DMS53 (cell line): ENCODE measurements around the gene ST3GAL6.

Source experiments
- DNase-seq: peaks from one replicate; lab custom pipeline; 2025; lab: John Stamatoyannopoulos, UW

ST3GAL6 gene

DNA sequence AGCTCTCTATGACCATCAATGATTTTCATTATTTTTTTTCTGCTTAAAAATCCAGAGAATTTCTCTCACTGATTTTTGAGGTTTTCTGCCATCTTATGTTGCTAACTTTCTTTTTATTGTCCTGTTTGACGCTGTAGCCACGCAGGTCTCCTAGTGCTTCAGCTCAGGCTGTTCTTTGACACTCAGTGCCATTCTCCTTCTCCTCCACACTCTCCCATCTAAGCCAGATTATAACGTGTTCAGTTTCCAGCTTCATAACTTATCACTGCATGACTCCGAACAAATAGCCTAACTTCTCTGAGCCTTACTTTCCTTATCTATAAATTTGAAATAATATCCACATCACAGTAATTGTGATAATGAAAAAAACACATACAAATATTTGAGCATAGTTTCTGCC lies 22.8 kb upstream of the ST3GAL6 start:
- DNase-seq, result no peak

DNA sequence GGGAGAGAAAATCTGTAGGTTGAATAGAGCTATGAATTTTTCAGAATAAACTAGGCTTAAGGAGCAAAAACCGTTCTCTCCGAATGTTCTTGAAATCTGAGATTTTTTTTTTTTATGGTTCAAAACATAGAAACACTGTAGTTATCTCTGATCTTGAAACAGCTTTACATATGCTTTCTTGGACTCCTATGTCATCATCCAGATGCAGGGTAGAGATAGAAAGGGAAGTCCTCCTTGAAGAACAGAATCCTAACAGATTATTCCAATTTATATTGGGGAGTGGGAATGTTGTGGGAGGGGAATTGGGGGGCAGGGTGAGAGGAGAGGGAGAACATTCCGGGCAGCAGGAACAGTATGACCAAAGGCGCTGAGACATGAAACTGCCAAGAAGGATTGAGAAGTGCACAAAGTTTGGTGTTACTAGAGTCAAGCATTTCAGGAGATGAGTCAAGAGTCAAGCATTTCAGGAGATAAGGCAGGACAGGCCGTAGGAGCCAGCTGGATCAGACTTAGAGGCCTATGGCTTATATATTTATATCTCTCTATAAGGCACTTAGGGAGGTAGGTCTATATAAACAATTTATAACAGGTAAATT lies 21.9 kb upstream of the ST3GAL6 start:
- no peak for DNase-seq

DNA sequence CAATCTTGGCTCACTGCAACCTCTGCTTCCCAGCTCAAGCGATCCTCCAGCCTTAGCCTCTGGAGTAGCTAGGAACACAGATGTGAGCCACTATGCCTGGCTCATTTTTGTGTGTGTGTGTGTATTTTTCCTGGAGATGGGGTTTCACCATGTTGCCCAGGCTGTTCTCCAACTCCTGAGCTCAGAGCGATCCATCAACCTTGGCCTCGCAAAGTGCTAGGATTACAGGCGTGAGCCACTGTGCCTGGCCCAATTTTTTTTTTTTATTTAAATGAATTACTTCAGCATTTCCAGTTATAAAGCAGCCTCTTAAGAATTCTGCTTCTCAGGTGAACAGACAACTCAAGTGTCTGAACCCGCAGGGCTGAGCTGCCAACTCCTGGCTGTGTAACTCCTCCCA lies 20.1 kb upstream of the ST3GAL6 start:
- no peak for DNase-seq

DNA sequence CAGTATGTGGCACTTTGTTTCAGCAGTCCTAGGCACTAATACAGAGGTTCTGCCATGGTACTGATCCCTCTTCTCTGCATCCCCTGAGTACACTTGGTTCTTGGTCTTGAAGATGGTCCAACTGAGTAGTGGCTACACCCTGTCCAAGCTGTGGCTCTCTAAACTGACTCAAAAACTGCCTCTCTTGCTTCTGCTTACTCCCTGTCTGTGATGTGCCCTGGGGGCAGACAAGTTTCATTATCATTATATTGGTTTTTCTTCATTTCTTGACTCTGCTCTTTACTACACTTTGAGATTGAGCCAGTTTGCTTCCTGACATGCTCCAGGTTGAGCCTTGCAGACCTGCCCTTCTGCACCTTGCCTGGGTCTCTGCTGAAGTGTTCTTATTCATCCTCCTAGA lies 18.9 kb upstream of the ST3GAL6 start:
- no peak for DNase-seq

DNA sequence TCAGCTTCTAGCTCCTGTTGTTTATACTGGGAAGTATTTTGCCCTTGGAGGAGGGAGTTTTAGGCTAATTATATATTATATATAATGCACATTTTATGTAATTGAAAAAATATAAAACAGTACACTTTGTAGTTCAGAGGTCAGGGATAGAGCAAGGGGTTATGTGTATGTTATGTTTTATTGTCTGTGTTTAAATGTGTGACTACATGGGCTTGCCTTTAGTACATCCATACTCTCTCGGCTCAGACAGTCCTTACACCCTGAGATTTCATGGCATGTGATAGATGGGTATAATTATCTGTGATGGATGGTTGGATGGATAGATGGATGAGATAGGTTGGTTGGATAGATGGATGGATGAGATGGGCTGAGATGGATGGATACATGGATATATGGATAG lies 17.4 kb upstream of the ST3GAL6 start:
- no peak for DNase-seq

DNA sequence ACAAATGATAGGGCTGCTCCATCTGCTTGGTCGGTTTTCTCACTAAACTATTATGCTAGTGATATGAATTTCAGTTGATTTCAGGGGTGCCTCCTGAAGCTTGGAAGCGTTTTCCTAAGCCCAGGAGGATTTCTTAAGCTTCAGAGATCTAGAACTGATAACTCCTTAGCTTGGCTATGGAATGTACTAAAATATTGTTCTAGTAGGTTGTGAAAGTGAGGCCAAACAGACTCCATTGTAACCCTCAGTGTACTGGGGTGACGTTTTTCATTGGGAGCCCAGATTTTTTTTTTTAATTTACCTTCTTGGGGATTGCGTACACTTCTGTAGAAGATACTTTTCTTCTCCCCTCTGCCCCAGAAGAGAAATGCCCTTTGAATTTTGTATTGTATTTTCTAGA lies 17.0 kb upstream of the ST3GAL6 start:
- no peak for DNase-seq

DNA sequence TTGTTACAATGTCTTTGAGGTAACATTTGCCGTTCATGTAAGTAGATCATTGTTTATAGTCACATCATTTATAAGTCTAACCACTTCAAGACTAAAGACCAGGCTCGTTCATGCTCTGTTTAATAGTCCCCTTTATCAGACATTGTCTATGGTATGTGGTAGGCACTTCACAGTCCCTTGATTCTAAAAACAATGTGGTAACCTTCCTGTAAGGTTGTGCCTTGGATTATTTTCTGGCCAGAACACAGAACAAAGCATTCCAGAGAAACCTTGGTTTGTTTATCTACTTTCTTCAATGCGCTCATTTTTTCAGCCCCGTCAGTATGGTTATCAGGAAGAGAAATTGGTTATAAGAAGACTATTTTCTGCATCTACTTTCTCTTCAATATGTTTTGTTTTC lies 16.3 kb upstream of the ST3GAL6 start:
- DNase-seq, result no peak

DNA sequence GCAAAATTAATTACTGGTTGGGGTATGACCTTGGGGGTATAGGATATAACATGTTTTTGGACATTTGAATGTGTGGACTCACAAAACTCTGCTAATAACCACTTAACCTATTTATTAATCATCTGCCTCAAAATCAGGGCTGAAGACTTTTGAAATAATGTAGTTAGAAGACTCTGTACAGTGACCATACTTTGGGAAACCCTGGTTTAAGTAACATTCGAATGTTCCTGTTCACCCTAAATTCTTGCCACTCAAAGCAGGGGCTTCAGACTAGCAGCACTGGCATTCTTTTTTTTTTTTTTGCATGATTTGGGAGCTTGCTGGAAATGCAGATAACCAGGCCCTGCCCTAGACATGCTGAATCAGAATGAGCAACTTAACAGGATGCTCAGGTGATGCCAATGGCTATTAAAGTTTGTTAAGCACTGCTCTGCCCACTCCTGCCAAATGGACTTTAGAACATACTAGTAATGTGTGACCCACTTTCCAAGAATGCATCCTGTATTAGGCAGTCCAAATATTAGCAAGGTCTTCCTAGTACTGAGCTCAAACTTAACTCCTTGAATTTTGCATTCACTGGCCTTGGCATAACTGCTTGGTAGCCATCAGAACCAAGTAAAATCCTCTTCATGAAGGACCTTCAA lies 12.7 kb upstream of the ST3GAL6 start:
- no peak for DNase-seq

DNA sequence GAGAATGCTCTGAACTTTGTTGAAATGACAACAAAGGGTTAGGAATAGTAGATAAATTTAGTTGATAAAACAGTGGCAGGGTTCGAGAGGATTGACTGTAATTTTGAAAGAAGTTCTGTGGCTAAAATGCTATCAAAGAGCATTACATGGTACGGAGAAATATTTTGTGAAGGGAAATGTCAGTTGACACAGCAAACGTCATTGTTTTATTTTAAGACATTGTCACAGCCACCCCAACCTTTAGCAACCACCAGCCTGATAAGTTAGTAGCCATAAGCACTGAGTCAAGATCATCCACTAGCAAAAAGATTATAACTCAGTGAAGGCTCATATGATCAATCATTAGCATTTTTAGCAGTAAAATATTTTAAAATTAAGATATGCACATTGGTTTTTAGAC lies 8.7 kb upstream of the ST3GAL6 start:
- no peak for DNase-seq

DNA sequence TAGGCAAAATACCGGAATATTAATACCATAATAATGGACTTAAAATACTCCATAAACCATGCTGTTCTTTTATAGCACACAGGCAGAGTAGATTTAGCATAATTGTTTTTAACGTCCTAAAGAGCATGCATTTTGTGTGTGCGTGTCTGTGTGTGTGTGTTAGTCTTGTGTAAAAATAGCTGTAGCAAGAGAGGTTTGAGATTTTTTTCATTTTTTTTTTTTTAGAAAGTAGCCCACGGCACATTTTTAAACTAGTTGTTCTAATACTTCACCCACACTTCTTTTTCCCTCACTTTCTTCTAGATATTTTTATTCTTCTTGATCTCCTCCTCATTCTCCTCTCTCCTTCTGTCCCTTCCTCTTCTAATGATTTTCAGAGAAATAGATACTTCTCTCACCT lies 7.5 kb upstream of the ST3GAL6 start:
- DNase-seq, result no peak

DNA sequence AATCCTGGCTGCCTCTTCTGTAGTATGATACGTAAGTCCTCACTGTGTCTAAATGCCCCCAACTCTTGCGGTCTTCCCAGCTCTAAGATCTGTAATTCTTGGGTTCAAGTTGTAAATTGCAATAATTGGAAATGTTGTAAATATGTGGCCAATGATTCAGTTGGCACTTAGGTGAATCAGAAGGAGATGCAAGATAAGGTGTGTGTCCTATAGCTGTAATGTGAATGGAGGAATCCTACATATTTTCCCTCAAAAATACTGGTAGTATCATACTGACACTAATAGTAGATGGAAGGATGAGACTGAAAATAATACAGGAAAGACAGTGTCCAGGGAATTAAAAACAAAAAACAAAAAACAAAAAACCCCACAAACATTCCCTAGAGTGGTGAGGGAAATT lies 3.5 kb upstream of the ST3GAL6 start:
- no peak for DNase-seq

DNA sequence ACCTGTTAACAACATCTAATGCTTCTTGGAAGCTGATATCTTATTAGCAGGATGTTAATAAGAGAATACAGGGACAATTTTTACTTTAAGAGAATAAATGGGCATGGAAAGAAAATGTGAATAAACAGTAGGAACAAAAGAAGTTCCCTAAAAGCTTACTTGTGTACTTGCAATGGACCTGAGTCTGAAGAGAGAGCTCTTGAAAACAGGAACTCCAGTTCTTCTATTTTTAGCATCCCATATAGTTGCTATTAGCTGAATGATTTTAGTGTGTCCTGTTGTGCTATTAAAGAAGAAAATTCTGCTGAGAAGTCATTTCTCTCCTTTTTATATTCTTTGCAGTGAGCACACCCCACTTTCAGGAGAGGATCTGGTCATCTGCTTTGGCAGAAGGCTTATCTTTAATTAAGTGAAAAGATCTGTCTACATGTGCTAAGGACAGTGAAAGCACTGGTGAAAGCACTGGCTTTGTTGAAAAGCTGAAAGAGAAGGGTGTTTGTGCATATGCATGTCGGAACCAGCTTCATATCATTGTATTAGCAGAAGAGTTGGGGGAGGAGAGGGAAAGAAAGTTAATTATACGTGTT lies 1.4 kb upstream of the ST3GAL6 start:
- DNase-seq, result no peak

DNA sequence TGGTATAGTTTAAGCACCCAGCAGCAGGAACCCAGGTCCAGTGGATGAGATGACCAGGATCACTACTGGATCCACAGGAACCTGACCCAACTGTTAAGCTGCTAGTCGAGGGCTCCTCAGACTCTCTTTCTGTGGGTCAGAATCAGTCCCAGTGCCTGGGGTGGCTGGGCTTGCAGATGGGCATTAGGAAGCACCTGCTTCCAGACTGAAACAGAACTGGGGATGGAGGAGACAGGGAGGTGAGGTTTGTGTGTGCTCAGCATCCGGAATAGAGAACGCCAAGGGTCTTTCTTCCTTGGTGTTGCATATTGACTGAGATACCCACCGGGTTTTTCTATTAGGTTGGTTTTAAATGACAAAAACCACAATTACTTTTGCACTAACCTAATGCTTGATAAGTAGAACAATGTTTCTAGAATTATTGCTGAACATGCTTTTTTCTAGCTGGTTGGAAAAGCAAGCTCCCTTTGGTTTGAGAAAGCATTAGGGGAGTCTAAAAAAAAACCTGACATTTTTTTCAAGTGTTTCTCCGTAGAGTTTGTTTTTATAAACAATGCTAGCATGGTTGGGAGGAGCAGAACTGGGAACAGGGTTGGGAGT lies 779 bp downstream of the ST3GAL6 start:
- DNase-seq, result no peak

DNA sequence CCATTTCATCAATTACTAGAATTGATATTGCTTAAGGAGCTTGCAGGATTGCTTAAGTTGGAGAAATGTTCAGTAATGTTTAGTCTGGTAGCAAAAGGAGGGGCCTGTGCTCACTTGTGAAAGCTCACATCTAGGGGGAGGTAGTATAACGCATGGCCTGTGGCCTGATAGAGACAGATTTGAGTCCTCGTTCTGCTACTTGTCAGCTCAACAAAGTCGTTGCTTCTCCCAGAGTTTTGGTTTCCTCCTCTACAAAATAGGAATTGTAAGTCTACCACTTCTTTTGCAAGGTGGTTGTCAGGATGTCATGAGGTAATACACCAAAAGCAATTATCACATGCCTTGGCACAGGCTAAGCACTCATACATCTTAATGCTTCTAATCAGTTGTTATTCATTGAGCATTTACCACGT lies 1.3 kb downstream of the ST3GAL6 start:
- DNase-seq, result no peak

DNA sequence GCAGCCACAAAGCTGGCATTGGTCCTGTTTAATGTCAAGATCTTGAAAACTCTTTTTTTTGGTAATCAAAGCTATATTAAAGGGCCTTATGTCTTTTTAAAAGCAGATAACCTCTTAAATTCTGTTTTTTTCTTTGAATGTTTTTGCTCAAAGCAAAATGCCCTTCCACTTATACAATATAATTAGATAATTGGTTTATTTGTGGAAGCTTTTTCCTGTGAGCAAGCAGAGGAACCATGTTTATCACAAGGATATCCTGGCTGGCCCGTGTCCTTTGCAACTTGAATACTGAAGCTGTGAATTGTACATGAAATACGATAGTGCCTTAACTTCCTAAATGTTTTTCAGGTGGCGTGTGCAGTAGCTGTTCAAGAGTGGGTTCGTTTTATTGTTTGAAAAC lies 2.6 kb downstream of the ST3GAL6 start:
- DNase-seq, result no peak

DNA sequence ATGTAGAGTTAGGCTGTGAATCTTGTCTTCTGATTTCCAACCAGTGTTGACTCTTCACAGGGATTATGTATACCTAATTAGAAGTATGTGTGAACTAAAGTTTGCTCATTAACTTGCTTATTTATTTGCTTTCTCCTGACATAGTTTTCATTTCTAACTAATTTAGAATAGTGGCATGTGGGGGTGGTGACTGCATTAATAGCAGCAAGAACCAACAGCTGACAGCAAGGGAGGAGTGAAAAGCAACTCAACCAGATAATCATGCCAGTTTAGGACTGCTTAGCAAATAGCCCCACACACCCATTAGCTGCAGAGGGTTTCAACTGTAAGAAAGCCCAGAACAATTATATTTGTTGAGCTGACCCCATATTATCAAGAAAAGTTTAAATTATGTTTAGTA lies 3.8 kb downstream of the ST3GAL6 start:
- no peak for DNase-seq

DNA sequence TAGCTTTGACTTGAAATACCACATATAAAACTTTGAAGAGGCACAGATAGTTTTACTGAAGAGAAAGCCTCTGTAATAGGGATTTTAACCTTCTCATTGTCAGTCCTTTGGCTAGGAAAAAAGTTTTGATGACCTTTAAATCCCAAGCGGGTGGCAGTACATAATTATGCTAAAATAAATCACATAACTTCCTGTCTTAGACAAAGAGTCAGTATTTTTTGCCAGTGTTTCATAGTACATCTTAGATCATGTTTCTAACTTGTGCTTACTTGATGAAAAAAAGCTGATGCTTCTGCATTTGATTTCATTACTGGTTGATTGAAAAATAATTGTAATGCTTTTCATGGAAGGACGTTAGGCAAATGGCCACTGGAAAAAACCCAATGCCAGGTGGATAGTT lies 5.8 kb downstream of the ST3GAL6 start:
- no peak for DNase-seq

DNA sequence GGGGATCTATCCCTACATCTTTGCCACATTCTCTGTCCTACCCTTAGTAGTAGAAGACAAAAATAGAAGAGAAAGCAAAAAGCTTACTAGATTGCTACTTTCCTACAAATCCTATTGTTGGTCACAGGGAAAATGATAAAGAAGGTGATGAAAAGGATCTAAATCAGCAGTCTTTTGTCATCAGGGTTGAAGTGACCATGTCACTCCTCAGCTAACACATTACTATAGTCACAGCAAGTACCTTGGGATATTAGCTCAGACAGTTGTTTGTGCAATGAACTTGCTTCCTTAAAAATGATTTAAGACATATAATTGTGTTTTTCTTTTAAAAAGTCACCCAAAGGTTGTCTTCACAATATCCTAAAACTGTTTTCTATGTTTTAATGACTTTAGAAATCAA lies 6.3 kb downstream of the ST3GAL6 start:
- DNase-seq, result no peak

DNA sequence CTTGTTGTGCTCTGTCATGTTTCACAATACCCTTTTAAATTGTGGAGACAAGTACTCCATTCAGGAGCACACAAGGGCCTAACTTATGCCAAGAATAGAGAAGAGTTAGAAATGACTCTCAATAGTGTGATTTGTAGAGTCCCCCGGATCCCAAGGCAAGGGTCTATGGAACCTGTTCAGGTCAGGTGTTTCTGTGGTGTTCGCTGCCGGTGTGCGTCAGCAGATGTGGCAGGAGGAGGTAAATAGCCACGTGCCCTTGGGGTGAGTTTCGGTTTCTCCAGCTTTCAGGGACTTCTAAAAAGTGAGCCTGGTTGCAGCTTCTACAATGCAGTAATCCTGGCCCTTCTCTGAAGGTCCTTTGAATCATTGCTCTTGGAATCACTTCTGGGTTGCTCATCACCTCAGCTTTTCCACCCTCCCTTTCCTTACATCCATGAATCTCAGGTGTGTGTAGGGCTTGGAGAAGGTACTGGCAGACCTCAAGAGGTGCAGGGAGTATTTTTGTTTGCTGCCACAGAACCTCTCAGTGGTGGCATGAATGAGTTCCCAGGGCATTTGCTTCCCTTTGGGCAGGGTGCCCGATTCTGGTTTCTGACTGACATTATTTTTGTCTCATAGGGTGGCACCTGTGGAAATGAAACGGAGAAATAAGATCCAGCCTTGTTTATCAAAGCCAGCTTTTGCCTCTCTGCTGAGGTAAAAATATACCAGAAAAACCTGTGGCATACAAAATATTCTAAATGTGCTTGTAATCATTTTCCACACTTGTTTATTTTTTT lies 7.3 kb downstream of the ST3GAL6 start:
- peak; percentile 57 for DNase-seq

DNA sequence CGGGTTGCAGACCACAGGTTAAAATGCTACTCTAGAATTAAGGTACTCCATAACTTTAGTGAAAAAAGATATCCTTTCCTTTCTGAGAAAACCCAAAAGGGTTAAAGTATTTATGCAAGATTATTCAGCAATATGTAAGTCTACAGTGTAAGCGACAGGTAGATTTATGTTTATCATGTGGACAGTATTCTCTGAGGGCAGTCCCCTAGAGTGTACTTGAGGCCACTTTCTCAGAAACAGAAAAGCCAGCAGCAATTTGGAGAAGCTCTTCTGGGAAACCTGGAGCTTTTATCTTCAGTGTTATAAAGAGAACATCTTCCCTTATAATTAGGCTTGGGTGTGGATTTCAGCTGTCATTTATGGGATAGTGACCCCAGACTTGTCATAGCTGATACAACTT lies 8.9 kb downstream of the ST3GAL6 start:
- DNase-seq, result no peak

DNA sequence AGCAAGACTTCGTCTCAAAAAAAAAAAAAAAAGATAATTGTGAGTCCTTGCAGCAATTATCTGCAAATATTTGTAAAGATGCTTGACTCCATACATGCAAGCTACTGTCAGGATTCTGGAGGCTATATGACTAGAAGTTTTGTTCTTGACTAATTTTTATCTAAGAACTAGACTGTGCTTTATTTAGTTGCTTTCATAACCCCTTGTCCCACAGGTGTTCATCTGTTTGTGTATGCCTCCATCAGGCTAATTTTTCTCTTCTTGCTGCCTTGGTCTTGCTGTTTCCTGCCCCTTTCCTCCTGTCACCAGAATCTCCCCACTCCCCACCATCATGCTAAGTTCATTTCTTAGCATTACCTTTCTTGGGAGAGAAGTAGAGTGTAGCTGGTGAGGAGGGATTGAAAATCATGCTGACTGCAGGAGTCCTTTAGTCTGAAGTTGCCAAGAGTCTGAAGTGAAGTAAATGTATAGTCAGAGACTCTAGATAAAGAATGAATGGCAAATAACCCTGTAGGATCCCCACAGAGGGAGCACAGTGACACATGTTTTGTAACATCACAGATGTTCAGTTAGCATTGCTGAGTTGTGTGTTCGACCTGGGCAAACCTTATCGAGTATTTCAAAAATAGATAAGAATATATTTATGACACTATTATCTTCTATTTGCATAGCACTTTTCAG lies 12.5 kb downstream of the ST3GAL6 start:
- DNase-seq, result no peak

DNA sequence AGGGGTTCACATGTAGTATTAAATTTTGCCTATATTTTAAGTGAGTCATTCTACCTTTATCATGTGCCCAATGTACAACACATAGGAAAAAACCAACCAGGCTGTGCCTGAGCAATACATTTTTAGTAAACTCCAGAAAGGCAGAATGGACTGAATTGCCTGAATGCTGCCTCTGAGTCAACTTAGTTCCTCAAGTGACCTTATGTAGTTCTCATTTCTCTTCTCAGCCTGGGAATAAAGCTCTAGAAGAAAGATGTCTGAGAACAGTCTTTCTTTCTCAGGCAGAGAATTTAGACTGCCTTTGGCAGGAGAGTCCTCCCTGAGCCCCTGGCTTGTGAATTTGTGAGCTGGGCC lies 13.0 kb downstream of the ST3GAL6 start:
- no peak for DNase-seq
